Stimulated activated CD4-positive, alpha-beta T cell treated with anti-CD3 and anti-CD28 coated beads, Interleukin-15, amount 100 ng/mL, for 48 hours (primary cell): Measurements from ENCODE around the gene NFATC1.
"Not testable (repeated sequence)": the region's sequence is repeated elsewhere in the genome, so short reads cannot be mapped to it uniquely, and the experiment has no call there.

Experiments used
- DNase-seq, 2 donors: peaks; one replicate each; pipeline ENCODE4 v3.0.0-alpha.2; 2020; ENCODE audit warnings: low read depth in 2 of 2

Gene NFATC1

DNA sequence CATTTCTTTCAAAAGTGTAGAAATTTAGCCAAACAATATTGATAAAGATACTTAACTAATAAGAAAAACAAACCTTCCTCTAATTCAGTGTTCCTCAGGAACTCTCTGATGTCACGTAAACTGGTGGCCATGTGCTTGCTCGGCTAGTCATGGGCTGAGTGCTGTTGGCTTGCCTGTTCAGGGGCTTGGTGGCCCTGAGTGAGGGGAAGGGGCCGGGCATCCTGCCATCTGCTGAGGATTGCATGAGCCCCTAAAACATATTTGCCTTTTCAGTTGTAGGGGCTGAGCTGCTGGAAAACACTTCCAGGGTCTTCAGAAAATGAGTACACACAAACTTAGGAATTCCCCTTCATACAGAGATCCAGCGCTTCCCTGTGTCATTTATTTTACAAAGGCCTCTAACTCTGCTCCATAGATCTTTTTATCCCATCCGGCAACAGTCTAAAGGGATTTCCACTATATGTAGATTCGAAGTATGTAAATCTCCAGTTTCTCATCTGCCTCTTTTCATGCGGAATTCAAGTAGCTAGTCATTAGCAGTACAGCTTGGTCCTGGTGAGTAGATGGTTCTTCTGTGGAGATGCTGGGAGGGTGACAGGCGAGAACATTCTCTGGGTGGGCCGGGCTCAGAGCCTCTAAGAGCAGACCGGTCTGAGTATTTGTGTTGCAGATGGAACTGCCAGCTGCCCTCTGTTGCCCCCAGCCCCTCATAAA, 20.1 kb upstream of the NFATC1 start:
- DNase-seq, result no peak

DNA sequence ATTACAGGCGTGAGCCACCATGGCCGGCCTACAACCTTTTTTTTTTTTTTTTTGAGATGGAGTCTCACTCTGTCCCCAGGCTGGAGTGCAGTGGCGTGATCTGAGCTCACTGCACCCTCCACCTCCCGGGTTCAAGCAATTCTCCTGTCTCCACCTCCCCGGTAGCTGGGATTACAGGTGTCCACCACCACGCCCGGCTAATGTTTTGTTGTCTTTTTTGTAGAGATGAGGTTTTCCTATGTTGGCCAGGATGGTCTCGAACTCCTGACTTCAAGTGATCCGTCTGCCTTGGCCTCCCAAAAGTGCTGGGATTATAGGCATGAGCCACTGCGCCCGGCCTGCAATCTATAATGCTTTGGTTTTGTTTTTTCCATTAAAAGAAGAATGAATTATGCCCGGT, 19.1 kb upstream of the NFATC1 start:
- DNase-seq, result not testable (repeated sequence)

DNA sequence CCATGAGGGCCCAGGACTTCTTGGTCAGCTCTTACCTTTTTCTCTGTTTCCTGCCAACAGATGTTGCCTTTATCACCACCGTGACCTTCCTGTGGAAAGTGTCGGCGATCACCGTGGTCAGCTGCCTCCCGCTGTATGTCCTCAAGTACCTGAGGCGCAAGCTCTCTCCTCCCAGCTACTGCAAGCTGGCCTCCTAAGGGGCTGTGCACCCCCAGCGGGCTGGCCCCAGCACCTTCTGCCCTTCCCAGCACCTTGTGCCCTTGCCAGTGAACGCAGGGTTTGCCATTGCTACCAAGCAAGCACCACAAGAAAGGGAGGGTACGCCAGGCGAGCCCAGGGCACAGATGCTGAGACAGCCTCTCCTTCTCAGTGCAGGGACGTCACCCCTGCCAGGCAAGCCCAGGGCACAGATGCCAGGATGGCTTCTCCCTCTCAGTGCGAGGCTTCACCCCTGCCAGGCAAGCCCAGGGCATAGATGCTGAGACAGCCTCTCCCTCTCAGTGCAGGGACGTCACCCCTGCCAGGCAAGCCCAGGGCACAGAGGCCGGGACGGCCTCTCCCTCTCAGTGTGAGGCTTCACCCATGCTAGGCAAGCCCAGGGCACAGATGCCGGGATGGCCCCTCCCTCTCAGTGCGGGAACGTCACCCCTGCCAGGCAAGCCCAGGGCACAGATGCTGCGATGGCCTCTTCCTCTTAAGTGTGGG, 18.4 kb upstream of the NFATC1 start:
- no peak for DNase-seq

DNA sequence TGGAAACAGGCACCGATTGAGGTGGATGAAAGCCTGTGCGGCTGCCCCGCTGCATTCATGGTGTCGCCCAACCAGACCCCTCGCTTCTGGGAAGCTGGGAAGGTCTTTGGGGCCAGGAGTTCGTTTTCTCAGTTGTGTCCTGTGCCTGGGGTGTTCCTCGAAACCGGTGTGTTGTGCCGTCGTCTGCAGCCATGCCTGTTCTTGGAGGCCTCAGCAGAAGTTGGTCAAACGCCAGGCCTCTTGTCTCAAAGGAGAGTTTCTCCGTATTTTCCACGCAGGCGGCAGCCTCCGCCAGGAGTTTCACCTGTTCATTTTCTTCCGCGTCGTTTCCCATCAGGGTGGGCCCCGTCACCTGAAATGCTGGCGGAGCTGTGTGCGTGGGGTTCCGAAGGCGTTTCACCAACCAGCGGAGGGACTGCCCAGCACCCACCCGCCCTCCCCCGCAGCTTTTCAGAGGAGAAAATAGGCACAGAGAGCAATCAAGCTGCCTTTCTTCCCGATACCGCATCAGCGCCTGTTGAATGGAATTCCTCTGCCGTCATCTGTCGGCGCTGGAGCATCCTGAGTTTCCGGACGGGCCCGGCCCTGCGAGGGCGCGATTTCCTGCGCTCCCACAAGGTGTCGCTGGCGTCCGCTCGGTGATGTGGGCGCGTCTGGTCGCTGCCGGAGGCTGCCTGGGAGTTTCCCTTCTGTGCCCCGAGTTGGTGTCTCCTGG, 17.0 kb upstream of the NFATC1 start:
- DNase-seq, result peak; percentile 69 to 73

DNA sequence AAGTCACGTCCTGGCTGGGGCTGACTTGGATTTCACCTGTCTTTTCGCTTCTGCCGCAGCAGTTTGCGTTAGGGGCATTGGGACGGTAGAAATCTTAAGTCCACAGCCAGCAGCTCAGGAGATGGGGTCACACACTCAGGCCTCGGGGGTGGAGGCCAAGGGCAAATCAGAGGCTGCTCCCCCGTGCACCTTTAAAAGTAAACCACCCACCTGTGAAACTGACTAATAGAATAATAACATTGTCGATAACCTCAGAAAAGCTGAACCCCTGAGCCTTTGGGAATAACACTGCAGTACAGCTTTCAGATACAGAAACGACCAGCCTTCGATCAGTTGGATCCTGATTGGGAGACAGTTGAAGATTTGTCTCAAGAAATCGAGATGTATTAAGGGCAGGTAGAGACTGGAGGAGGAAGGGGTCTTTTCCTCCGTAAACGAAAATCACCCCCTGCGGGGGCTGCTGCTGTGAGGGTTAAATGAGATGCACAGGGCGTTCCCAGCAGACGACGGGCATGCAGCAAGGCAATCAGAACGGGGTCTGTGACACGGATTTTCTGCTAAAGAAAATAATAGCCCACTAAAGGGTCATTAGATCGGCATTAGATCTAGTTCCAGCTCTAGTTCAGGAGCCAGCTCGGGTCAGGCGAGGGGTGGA, 16.4 kb upstream of the NFATC1 start:
- DNase-seq, result no peak

DNA sequence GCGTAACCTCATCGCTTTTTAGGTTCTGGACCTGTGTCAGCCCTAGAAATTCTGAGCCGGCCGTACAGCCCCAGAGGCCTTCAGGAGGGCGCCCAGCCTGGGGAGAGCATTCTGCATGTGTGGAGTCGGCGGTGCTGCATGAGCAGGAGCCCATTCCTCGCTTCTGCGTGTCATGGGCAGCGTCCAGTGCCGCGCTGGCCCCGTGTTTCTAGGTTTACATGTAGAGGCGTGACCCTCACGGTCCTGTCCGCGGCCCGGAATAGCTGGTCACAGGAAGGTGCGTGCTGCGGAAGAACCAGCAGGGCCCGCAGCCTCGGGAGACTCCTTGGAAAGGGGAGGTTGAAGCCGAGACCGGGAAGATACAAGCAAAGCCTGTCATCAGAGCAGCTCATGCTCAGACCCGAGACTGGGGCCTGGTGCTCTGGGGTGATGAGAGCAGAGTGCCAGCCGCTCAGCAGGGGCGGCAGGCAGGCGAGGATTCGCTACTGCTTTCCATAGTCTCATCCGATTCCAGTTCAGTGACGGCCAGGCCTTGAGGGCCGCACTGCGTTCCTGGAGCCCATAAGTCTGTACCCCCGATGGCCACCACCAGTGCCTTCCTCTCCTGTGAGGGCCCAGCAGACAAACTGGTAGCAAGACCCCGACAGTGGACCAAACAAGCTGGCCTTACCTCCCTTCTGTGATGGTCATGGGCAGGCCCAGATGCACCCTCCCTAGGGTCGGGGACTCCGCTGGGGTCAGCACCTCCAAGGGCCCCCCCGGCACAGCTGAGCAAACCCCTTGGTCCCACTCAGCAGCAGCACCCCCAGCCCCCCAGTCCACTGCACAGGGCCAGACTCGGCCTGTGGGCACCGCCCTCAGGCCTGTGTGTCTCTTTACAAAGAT, 15.6 kb upstream of the NFATC1 start:
- no peak for DNase-seq

DNA sequence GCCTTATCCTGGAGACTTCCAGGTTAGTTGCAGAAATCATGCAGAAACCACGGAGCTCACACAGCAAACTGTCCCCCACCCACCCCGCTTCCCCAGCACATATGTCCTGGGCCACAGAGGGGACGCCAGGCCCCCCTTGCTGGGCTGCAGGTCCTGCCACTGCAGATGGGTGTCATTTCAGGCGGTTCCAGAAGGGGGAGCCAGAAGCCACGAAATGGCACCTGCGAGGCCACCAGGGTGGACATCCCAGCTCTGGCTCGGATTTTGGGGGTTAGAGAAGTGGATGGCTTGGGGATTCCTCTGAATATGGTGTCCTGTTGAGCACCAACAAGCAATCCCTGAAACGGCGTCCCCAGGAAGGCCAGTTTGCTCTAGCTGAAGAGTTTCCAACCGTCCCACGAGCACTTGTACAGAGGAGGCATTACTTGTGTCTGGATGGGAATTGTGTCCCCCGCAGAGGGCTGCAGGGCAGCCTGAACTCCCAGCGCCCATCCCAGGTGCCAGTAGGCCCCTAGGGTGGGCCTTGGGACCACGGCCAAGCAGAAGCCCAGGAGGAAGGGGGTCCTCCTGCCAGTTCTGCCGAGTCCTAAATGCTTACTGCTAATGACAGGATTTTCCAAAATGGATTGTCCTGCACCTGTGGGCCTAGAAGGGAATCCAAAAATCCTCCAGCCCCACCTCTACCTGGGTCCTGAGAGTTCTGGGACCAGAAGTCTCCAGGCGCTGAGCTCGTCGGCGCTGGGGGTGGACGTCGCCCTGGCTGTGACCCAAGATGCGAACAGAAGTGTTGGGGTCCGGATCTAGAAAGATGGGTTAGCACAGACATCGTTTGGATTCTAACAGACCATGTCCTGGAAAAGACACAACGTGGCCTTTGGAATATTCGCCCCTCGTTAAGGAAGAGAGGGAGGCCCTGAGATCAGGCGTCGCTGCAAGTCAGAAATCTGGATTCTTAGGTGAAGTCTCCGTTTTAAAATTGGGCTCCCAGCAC, 14.6 kb upstream of the NFATC1 start:
- peak in 1 of 2 donors; percentile 71 for DNase-seq

DNA sequence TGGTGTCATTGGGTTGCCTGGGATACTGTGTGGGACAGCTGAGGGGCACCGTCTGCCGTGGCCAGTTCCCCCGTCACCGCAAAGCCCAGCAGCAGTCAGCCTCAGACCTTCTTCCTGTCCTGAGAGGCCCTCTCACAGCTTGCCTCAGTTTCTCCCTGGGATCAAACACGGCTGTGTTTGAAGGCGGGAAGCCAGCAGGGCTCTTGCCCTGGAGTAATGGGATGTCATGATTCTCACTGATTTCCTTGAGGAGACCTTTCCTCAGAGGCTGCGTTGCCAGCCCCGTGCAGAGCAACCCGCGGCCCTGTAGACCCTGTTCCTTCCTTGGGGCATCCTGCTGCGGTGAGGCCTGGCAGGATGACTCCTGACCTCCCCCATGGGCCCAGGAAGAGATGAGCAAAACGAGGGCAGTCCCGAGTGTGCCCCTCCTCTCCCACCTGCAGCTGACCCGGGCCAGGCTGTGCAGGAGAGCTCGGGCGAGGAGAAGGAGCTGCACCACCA, 13.9 kb upstream of the NFATC1 start:
- DNase-seq, result no peak

DNA sequence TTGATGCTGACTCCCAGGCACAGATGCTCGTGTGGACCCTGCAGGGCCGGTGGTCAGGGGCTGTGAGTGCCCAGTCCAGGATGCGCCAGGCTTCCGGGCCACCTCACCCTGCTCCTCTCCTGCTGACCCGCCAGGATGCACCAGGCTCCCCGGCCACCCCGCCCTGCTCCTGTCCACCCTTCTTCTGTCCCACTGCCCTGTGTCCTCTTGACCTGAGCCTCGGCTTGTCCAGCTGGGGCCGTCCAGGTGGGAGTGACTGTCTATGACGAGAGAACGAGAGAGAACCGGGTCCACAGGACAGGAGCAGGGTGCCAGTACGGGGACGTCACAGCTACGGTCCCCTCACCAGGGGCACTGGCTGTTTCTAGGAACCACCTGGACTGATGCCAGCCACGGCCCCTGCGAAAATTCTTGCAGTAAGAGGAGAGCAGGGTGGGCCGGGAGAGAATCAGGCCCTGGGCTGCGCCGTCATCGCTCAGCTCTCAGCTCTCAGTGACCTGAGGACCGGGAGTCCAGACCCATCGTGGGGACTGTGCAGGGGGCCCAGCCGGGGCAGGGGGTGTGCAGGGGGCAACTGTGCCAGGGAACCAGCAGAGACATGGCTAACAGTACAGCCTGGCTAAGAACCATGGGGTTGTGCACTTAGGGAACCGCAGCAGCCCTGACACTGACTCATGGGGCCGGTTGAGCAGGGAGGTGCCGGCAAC, 12.9 kb upstream of the NFATC1 start:
- no peak for DNase-seq

DNA sequence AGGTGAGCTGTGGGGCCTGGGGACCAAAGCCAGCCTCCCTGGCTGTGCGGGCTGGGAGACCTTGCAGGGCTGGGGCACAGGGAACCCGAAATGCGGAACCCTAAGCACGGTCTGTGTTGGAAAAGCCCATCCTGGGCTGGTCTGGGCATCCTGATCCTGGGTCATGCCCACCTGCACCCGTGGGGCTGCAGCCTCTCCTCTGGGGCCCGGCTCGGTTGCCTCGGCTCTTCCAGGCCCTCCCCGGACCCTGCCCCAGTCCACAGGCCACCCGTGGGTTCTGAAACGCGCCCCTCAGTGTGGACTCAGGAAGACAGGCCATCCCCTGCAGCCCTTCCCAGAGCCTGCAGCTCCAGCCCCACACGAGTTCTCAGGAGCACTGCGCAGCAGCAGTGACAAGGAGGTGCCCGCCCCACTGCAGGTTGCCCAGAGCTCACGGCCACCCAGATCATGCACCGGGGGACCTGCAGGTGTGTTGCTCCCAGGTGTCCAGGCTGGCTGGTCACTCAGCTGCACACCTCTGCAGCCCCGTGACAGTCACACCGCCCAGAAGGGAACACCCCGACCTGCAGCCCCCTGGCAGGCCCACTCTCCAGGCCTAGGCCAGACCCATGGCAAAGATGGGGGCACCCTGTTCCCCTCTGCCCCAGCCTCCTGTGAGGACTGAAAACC, 12.2 kb upstream of the NFATC1 start:
- DNase-seq, result no peak

DNA sequence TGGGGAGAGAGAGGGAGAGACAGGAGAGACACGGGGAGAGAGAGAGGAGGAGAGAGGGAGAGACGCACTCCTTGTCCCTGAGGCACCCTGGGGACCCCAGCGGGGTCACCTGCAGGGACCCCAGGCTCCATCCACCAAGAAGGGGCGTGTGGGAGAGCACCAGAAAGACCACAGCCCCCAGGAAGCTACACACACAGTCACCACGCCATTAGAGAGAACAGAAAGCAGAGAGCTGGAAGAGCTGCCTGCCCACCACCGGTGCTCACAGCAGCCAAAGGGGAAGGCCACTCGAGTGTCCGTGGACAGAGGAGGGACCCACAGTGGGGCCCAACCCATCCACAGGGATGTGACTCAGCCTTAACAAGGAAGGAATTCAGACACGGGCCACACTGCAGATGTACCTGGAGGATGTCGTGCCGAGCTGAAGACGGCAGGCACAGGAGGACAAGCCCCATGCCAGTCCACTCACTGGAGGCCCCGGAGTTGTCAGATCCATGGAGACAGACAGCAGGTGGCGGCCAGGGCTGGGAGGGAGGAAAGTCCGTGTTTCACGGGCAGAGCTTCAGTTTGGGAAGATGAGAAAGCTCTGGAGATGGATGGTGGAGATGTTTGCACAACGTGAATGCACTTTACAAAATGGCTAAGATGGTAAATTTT, 11.5 kb upstream of the NFATC1 start:
- DNase-seq, result no peak

DNA sequence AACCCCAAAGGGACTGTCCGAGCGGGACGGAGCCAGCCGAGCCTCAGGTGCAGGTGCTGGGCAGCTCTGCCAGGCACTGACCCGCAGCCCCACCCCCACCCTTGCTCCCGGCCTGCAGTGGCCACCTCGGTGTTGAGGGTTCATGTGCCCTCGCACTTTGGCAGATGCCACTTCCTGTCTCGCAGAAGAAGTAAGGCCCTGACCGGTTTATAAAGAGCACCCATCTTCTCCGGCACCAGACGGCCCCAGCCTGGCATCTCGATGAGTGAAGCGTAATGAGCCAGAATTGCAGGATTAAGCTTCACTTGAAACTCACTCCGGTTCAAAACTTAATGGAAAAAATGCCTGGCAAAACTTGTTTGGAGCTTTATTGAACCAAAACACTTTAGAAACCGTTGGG, 10.9 kb upstream of the NFATC1 start:
- no peak for DNase-seq

DNA sequence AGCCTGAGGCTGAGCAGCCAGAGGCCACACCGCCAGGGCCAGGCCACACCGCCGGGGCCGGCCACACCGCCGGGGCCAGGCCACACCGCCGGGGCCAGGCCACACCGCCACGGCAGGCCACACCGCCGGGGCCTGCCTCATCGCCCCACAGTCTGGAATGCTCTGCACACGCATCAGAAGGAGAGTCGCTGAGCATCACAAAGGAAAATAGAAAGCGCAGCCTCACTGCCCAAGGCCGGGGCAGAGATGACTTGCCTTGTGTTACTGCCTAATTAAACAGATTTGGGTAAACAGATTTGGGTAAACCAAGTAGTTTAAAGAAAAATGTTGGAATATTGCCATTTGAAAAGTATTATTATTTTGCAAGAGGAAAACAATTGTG, 10.4 kb upstream of the NFATC1 start:
- DNase-seq, result no peak

DNA sequence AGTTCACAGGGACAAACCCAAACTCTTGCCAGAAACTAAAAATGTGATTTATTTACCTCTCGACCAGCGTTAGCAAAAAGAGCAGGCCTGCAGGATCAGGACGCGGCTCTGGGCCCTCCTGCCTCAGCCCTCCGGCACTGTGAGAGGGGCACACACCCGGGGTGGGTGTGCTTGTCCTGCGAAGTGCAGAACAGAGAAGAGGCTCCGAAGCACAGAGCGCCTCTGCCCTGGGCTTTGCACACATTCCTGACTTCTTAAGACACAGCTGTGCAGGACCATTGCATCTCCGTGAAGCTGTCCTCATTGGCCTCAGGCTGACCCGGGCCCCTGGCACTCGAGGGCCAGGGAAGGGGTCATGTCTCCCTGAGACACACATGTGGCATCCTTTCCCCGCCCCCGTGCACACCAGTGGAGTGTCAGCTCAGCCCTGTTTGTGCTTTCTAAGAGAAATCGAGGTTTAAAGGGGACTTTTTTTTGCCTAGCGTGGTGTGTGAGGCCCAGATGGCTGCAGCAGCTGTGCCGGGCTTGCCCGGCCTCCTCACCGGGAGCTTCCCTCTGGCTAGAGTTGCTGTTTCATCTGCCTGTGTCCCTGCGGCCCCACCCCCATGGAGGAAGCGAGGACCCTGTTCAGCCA, 9.9 kb upstream of the NFATC1 start:
- DNase-seq, result no peak

DNA sequence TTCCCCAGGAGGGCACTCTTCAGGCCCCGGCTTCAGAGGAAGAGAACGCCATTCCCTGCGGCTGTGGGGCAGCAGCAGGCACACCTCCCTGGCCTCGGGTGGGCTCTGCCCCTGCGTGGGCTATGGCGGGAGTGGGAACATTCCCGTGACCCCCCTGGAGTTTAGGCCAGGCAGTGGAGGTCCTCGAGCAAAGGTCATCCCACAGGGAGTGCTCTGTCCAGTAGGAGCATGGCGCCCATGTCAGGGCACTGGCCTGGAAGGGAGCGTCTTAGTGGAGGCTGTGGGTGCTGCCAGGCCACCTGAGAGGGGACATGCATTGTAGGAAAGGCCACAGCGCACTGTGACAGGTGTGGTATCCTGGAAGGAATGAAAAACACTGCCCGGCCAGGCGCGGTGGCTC, 9.2 kb upstream of the NFATC1 start:
- DNase-seq, result no peak

DNA sequence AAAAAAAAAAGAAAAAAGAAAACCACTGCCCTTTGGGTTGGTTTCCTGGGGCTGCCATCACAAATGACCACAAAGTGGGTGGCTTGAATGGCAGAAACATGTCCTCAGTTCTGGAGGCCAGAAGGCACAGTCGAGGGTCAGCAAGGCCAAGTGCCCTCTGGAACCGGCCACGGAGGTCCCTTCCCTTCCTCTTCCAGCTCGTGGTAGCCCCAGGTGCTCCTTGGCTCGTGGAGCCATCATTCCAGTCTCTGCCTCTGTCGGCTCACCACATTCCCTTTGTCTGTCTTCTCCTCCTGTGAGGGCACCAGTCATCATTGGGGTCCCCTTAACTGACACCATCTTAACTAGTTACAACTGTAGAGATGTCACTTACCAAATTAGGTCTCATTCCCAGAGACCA, 8.5 kb upstream of the NFATC1 start:
- no peak for DNase-seq

DNA sequence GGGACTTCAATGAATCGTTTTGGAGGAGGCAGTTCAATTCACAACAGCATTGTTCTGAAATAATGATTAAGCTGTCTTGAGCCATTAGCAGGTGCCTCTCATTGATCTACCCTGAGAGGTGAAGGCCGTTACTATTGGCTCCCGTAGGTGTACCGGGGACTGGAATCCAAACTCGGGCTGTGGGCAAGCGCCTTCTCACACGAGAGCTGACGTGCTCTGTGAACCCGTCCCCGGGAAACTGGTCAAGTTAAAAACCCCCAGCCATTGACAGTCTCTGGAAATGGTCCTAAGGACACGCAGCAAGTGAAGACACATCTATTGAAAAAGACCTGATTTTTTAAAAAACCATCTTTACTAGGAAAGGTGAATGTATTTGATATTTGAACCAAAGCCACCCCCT, 8.1 kb upstream of the NFATC1 start:
- no peak for DNase-seq

DNA sequence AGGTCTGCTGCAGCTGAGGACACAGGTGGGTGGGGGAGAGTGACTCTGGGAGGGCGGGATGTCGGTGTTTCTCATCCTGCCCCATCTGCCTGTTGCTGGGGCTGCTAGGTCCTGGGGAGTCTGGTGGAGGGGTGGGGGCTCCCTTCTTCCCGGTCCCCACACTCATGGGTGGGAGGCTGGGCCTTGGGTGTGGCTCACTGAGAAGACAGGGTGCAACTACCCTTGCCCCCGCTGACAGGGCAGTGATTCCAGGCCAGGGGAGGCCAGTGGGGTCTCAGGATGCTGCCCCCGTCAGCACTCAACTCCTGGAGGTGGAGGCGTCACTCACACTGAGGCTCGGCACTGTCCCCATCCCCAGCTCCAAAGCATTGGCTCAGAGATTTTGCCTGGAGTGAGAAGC, 7.7 kb upstream of the NFATC1 start:
- no peak for DNase-seq
